NCI-H1105 treated with DMSO at 0.1 percent for 48 hours (cell line): ENCODE results near the gene HNRNPM.
"Not testable (repeated sequence)": the region's sequence is repeated elsewhere in the genome, so short reads cannot be mapped to it uniquely, and the experiment has no call there.

ENCODE experiments used
- DNase-seq: peaks from one replicate; lab custom pipeline; 2025; lab: John Stamatoyannopoulos, UW

The HNRNPM gene, protein sequence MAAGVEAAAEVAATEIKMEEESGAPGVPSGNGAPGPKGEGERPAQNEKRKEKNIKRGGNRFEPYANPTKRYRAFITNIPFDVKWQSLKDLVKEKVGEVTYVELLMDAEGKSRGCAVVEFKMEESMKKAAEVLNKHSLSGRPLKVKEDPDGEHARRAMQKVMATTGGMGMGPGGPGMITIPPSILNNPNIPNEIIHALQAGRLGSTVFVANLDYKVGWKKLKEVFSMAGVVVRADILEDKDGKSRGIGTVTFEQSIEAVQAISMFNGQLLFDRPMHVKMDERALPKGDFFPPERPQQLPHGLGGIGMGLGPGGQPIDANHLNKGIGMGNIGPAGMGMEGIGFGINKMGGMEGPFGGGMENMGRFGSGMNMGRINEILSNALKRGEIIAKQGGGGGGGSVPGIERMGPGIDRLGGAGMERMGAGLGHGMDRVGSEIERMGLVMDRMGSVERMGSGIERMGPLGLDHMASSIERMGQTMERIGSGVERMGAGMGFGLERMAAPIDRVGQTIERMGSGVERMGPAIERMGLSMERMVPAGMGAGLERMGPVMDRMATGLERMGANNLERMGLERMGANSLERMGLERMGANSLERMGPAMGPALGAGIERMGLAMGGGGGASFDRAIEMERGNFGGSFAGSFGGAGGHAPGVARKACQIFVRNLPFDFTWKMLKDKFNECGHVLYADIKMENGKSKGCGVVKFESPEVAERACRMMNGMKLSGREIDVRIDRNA

DNA sequence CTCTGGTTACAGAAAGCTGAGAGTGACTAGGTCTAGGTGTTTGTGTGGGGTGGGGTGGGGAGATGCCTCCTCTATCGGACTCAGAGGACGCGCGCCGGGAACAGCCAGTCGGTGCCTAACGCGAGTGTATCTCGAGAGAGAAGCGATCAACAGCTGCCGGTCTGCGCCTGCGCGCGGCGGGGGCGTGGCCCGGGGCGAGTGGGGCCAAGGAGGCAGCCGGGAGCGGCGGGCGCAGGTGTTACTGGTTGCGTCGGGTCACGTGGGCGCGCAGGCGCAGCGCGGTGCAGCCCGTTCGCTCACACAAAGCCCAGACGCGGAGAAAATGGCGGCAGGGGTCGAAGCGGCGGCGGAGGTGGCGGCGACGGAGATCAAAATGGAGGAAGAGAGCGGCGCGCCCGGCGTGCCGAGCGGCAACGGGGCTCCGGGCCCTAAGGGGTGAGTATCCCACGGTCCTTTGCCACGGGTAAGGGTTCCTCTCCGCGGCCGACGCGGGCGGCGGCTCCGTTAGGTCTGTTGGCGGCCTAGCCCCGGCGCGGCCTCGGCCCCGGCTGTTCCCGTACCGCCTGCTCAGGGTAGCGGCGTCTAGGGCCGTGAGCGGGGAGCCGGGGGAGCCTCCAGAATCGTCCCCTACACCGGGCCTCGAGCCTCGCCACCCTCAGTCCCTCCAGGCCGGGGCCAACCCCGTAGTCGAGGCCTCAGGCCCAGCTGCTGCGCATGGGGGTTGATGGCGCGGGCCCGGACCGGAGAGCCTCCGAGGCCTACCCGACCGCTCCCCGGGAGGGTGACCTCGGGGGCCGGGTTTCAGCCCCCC, at the start of gene HNRNPM:
TSS of gene HNRNPM (plus strand) at position 299 of the 811 bp plus-strand sequence. CDS start at position 323, 24 bp downstream.
- peak; percentile 96 for DNase-seq

DNA sequence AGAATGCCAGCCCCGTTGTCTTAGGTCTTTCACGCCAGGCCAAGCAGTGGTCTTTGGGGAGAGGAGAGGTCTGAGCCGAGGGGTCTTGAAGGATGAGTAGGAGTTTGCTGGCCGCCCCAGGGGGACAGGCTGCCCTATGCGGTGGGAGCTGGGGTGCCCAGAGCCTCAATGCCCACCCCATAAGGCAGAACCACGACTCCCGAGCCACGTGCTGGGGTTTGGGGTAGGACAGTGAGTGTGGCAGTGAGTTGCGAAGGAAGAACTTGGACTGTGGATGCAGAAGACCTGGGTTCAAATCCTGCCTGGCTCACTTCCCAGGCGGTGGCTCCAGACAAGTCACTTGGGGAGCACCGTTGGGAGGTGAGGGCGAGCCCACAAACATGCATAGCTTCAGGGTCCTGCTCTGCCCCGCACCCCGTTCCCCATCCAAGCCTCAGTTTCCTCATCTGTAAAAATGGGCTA, 49.1 kb upstream of the HNRNPM start:
- DNase-seq: no peak

DNA sequence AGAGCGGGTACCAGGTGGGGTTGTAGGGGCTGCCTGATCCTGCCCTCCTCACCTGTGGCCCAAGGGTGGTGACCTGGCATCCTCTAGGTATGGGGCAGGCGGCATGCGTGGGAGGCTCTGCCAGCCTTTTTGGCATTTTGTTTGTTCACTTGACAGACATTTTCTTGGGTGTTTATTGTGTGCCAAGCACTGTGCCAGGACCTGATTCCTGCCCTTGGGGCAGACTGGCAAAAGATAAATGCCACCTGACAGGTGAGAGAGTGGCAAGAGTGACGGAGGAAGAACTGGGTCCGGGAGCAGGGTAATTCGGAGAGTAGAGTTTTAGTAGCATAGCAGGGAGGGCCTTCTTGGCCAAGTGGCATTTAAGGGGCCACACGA, 48.6 kb upstream of the HNRNPM start:
- DNase-seq: no peak

DNA sequence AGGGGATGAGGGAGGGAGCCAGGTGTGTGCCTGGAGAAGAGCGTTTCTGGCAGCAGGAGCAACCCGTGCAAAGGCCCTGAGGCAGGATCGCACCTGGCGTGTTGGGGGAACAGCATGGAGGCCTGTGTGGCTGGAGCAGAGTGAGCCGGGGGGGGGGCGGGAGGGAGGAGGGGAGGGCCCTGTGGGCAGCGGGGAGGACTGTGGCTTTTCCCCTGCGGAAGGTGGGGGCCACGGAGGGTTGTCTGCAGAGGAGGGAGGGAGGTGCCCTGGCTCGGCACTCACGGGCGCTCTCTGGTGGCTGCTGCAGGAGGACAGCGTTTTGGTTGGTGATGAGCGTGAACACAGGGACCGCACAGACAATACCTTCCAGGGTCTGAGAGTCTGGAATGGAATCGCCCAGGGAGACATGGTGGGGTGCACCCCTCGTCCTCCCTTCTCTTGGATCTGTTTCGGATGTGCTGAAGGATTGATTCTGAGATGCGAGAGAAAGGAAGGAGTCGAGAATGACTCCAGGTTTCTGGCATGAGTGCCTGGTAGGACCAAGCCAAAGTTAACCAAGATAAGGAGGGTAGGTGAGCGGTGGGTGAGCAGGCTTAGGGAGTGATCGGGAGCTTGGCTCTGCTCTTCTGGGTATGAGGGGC, 48.1 kb upstream of the HNRNPM start:
- DNase-seq: no peak

DNA sequence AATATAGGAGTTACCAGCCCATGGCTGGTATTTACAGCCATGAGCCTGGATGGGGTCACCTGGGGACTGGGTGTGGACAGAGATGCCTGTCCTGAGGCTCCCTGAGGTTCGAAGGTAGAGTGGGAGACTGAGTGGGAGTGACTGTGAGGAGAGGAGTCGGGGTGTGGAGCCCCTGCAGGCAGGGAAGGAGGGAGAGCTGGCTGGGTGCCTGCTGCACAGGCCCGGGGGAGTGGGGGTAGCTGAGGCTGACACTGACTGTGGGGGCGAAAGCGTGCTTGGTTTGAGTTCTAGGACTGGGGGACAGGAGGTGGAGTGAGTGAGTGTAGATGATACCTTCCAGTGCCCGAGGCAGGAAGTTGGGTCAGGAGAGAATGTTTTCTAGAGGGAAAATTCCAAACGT, 47.5 kb upstream of the HNRNPM start:
- no peak for DNase-seq

DNA sequence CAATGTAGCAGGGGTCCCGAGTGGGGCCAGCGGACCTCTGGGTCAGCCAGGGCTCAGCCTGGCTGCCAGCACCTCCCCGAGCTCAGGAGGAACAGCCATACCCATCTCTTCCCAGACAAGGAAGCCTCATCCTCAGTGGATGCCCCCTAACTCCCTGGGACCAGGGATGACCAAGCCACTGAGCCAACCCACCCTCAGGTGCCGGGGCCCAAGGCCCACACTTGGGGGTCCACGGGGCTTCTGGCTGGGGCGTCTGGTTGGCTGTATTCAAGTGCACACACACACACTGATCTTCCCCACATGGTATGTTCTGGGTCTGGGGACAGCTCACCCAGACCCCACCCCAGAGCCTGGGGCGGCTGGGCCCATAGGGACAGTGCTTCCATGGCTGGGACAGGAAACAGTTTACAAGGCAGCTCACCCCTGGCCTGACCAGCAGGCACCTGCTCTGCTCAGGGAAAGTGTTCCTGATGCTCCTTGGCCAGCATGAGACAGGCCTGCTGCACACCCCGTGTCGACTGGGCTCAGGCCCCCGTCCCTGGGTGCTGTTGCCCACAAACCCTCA, 46.9 kb upstream of the HNRNPM start:
- DNase-seq: no peak

DNA sequence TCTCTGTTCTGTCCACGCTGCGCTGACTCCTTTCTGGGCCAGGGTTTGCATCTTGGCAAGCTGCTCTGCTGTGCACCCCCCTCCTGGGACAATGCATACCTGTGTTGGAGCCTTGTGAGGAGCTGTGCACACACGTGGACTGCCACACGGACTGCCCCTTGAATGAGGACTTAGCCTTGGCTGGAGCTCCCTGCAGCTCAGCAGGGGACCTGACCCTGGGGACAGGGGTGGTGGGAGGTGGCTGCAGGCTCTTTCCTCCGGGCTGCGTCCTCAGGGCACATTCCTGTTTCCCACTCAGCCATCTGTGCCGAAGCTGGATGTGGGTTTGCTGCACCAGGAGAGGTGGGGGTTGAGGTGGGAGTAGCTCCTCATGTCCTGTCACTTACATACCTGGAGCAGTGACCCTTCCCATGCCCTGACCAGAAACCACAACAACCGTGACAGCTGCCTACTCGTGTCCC, 46.4 kb upstream of the HNRNPM start:
- DNase-seq: no peak

DNA sequence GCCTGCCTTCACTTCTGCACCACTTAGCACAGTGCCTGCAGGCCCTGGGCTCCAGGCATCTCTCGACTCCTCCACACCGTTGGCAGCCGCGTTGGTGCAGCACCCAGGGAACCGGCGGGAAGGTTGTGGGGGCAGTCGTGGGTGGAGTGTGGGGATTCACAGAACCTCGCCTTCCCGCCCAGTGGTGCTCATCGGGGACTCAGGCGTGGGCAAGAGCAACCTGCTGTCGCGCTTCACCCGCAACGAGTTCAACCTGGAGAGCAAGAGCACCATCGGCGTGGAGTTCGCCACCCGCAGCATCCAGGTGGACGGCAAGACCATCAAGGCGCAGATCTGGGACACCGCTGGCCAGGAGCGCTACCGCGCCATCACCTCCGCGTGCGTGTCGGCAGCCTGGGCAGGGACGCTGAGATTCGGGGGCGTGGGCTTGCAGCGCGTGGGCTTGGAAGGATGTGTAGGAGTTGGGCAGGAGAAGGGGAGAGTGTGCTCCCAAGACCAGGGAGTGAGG, 45.0 kb upstream of the HNRNPM start:
- DNase-seq: no peak

DNA sequence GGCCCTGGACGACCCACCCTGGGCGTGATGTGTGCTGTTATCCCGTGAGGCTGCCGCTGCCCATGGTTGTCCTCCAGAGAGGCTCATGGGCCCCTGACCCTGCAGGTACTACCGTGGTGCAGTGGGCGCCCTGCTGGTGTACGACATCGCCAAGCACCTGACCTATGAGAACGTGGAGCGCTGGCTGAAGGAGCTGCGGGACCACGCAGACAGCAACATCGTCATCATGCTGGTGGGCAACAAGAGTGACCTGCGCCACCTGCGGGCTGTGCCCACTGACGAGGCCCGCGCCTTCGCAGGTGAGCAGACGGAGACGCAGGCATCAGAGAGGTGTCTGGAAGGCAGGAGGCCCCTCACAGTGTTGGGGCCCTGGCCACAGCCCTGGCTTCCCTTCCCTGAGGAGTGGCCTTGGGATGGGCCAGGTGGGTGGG, 42.8 kb upstream of the HNRNPM start:
- DNase-seq: no peak

DNA sequence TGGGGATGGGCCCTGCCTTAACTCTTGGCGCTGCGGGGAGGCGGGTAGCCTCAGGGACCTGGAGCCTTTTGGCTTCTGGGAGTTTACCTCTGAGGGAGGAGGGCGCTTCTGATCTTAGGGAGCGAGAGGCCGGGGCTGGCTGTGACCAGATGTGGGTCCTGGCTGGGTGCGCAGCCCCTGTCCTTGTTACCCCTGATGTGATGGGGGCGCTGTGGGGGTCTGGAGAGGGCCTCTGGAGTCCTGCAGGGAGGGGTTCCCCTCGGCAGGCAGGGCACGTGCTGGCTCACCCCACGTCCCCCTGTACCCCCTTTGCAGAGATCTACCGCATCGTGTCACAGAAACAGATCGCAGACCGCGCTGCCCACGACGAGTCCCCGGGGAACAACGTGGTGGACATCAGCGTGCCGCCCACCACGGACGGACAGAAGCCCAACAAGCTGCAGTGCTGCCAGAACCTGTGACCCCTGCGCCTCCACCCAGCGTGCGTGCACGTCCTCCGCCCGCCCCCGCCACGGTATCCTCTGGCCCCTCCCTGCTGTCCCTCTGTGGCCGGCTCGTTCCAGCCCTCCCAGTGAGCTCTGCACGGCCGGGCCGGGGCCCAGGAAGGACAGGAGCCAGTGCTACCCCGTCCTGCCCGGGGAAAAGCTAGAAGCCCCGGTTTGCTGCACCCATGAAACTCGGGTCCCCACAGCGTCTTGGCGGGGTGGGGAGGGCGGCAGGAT, 41.5 kb upstream of the HNRNPM start:
- DNase-seq: no peak

DNA sequence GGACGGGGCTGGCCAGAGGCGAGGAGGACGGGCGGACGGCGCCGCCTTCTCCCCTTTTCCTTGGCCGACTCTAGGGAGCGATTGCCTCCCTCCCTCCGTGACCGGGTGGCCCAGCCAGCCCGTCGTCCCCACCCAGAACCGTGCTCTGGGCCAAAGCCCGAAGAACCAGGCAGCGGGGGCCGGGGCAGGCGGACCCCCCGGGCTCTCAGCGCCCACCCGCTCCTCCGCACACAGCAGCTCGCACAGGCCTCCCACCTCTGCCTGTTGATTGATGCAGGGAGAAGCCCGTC, 41.0 kb upstream of the HNRNPM start:
- no peak for DNase-seq

DNA sequence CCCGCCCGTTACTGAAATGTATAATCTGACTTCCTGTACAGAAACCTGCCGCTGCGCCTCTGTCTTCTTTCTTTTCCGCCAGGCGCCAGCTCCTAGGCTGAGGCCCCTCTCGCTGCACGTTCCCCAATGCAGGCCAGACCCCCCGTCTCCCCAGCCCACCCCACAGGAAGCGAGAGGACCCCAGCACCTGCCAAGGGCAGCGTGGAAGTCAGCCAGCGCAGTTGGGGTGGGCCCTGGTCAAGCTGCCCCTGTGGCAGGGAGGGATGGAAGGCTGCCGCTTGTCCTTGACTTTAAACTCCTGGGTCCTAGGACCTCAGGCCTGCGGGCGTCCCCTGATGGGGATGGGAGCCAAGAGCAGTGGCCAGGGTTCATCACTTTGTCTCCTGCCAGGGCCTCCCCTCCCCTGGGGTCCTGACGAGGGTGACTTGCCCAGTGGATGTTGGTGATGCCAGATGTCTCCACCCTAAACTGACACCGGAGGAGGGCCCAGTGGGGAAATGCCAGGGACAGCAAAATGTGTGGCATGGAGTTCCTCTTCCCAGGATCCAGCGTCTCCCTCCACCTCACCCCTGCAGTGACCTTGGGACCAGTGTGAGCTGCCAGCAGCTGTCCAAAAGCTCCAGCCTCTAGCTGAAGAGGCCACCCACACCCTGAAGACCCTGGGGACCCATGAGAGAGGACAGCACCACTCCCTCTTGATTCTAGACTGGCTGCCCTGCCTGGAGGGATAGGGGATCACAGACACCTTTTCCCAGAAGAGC, 40.2 kb upstream of the HNRNPM start:
- no peak for DNase-seq

DNA sequence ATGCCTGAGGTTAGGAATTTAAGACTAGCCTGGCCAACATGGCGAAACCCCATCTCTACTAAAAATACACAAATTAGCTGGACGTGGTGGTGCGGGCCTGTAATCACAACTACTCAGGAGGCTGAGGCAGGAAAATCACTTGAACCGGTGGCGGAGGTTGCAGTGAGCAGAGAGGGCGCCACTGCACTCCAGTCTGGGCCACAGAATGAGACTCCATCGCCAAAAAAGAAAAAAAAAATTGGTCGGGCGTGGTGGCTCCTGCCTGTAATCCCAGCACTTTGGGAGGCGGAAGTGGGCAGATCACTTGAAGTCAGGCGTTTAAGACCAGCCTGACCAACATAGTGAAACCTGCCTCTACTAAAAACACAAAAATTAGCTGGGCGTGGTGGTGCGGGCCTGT, 34.1 kb upstream of the HNRNPM start:
- not testable (repeated sequence) for DNase-seq

DNA sequence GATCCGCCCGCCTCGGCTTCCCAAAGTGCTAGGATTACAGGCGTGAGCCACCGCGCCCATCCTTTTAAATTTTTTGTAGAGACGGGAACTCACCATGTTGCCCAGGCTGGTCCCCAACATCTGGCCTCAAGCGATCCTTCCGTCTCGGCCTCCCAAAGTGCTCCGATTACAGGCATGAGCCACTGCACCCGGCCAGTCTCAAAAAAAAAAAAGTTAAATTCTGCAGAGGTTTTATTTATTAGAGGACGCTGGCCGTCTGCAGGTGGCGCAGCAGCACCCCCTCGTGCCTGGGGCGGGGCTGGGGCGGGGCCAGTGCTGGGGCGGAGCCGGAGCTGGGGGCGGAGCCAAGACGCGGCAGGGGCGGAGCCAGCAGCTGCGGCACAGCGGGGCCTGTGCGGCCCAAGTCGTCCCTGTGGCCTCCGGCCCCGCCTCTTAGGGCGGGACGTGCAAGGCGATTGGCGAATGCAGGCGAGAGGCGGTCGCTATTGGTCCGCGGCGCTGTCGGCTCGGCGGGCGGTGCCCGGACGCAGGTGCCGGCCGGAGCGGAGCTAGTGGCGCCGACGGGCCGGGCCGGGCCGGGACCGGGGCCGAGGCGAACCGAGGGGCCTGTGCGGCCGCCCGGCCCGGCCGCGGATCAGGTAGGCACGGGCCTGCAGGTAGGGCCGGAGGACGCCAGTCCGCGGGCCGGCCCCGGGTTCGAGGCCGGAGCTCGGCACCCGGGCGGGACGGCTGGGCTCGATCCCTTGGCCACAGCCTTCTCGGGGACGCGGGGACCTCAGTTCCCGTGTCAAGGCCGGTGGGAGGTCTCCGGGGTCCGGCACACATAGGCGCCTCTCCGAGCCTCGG, 31.8 kb upstream of the HNRNPM start, which contains the start of gene MARCHF2:
TSS of gene MARCHF2 (plus strand) at position 523 of the 846 bp plus-strand sequence. CDS start 8,536 bp downstream, outside the sequence.
- peak; percentile 94 for DNase-seq

DNA sequence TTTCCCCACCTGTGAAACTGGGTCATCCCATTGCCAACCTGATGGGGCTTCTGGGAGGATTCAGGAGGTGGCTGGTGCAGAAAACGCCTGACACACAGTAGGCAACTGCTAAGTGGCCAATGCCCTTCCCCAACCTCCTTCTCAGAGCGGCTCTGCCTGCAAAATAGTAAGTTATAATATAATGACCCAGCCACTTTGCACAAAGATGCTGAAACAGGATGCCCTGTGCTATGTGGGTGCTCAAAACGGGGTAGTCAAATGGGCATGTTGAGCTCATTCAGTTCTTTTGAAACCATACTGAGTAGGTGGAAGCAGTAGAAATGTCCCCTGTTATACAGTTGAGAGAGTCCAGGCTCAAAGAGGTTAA, 31.2 kb upstream of the HNRNPM start:
- no peak for DNase-seq

DNA sequence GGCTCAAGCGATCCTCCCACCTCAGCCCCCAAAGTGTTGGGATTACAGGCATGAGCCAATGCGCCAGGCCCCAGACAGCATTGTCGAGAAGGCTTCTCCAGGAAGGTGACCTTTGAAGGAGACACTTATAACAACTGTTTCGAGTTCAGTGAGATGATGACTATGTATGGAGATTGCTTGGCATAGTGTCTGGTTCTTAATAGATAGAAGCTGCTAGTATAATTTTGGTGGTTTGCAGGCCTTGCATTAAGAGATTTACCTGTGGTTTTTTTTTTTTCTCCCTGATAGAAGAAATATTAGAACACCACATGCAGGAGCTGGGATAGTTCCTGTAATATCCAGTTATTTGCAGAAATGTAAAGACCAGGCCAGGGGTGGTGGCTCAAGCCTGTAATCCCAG, 28.0 kb upstream of the HNRNPM start:
- DNase-seq: no peak

DNA sequence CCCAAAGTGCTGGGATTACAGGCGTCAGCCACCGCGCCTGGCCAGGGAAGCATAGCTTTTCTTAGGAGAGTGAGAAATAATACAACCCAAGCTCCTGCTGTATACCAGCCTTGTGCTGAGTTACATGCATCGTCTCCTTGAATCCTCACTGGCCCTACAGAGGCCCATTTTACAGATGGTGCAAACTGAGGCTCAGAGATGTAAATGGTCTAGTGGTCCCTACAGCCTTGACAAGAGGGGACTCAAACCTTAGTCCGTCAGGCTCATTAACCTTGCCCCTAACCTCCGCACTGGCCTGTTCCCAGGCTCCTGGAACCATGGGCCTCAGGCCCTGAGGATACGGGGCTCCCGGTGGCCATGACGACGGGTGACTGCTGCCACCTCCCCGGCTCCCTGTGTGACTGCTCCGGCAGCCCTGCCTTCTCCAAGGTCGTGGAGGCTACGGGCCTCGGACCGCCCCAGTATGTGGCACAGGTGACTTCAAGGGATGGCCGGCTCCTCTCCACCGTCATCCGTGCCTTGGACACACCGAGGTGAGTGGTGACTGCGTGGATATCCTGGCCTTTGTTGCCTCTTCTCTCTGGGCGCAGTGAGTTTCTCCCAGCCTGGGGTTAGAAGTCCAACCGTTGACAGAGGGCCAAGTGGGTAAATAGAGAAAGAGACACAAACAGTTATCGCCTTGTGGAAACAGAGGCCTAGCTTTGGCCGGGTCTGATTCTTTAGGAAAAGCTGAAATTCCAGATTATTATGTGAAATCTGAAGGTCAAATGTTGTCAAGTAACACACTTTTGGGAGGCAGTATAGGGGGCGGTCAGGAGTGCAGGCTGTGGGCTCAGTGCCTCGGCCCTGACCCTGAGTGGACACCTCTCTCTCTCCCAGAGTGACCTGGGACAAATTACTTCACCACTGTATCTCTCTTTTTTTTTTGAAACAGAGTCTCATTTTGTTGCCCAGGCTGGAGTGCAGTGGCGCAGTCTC, 23.0 kb upstream of the HNRNPM start:
- no peak for DNase-seq

DNA sequence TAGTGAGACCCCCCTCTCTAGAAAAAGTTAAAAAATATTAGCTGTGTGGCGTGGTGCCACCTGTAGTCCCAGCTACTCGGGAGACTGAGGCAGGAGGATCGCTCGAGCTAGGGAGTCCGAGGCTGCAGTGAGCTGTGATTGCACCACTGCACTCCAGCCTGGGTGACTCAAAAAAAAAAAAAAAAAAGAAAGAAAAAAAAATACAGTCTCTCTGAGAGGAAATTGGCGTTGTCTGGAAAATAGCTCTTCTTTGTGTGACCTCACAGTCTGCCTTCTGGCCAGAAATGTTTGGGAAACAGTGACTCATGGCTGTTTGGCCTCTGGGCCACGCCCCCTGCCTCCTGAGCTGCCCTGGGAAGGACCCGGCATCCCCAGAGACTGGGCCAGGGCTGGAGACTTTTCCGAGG, 21.0 kb upstream of the HNRNPM start:
- DNase-seq: no peak
